GM18498 (cell line): ENCODE measurements around the gene HSF4.

Experiments used
- ATAC-seq: cut with Tn5 transposase; IDR thresholded peaks from one replicate; pipeline ENCODE4 v1.9.1; 2021; ENCODE audit warnings: mild to moderate bottlenecking, moderate library complexity; ENCODE audit not compliant: unreplicated experiment

HSF4 gene

DNA sequence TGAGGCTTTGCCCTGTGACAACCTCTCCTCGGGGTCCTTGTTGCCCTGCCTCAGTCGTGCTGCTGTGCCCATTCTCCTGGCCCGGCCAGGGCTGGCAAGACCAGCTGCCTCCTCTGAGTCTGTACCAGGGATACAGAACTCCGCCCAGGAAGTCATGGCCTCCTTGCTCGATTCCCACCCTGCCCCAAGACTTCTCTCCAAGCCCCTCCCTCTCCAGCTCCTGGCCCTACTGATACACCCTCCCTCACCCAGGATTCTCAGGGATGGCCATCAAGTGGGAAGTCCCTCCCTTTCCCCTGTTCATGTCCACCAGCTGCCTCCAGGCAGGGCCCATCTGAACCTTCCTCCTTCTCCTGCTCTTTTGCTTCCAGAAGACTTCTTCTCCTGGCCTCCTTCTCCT, 51.2 kb downstream of the HSF4 start:
- ATAC-seq: no peak

DNA sequence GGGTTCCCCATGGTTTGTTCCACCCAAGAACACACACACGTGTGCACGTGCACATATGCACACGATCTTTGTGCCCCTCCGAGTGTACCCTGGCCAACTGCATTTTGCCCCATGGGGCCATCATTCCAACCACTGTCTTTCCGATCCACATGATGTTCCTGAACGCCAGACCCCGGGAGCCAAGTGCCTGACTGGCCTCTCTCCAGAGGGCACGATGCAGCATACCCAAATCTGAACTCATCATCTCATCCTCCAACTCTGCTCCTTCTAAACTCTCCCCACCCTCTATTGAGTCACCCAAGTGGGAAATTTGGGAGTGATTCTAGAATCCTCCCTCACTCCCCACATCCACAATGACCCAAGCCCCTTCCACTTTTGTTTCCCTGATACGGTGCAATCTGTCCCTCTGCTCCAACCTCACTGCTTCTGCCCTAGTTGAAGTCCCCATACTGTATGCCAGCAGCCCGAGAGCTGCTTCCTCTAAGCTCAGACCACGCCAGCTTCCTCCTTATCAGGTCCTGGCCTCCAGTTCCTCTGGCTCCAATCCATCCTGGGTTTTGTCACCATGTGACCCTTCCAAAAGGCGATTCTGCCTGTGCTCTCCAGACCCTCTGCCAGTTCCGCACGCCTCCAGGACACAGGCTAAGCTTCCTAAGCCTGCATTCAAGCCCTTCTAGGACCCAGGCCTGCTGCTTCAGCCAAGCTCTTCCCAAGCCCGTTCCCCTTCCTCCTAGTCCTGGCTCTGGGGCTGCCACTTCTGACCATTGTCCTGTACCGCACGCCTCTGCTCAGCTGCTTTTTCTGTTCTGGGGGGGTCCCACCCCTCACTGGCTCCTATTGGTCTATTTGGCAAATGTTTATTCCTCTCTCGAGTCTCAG, 52.3 kb downstream of the HSF4 start:
- no peak for ATAC-seq
